ENCODE results near the gene TRERF1. TPM values are rescaled to one million over a fixed set of nuclear protein-coding genes. Genes with fewer than 3 reads are reported as not detected.

Gene TRERF1
- total and polyA plus RNA-seq, 2 of the 4 experiments (the other 2 are of a cell fraction), result 6.3 to 9.9 TPM

GRCh38 chr6:42409581-42409980, 42.1 kb downstream of the TRERF1 start:
- no peak overlapping the region for H4K8ac ChIP-seq (ENCODE audit: low read depth in 2 of 2, low read length in 2 of 2)
- H2BK15ac ChIP-seq (ENCODE audit: low read depth, low read length), result no peak overlapping the region
- dilution Hi-C loops (cut with HindIII; ENCODE audit: low sequenced_read_pairs, unreplicated experiment) (no loop called here), in situ Hi-C loops (cut with MboI; ENCODE audit: low sequenced_read_pairs) (no loop called here), intact Hi-C loops (cut with micrococcal nuclease) (no loop called here)
- H3K4me3 ChIP-seq (ENCODE audit: insufficient read depth, low read depth, low read length), result no peak overlapping the region
- H3K14ac ChIP-seq (replicated peaks; ENCODE audit: low read depth, low read length), result no peak overlapping the region
- H3K4ac ChIP-seq (ENCODE audit: low read depth, low read length), result no peak overlapping the region
- H2BK20ac ChIP-seq (ENCODE audit: low read depth, low read length), result no peak overlapping the region
- no peak overlapping the region for H2AK9ac ChIP-seq (replicated peaks; ENCODE audit: low read depth, low read length, poor library complexity)
- H3K56ac ChIP-seq (ENCODE audit: extremely low read depth, insufficient read depth, low read length), result no peak overlapping the region
- no peak overlapping the region for H3K27ac ChIP-seq (ENCODE audit: insufficient read depth, low read length)
- no peak for ATAC-seq (ENCODE audit: low read depth)
- no peak for TF ChIP-seq CEBPB (IDR thresholded peaks at IDR 0.05; ENCODE audit: low read depth, low read length)
- TF ChIP-seq, protein P1, sequence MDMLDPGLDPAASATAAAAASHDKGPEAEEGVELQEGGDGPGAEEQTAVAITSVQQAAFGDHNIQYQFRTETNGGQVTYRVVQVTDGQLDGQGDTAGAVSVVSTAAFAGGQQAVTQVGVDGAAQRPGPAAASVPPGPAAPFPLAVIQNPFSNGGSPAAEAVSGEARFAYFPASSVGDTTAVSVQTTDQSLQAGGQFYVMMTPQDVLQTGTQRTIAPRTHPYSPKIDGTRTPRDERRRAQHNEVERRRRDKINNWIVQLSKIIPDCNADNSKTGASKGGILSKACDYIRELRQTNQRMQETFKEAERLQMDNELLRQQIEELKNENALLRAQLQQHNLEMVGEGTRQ (IDR thresholded peaks at IDR 0.05; ENCODE audit: low read depth, low read length), result no peak
- TF ChIP-seq RAD21 (IDR thresholded peaks at IDR 0.05; ENCODE audit: low read length), result no peak
- no peak for TF ChIP-seq CTCF (conservative IDR thresholded peaks at IDR 0.05; ENCODE audit: low read depth, low read length)
- no peak for TF ChIP-seq MAZ (IDR thresholded peaks at IDR 0.05; ENCODE audit: borderline replicate concordance, low read depth, low read length)
- TF ChIP-seq FOS (IDR thresholded peaks at IDR 0.05; ENCODE audit: low read depth, low read length), result no peak
- TF ChIP-seq ELK1 (IDR thresholded peaks at IDR 0.05; ENCODE audit: borderline replicate concordance, low read depth, low read length), result no peak
- no peak for TF ChIP-seq MXI1 (IDR thresholded peaks at IDR 0.05; ENCODE audit: borderline replicate concordance, low read depth, low read length)
- no peak for TF ChIP-seq BHLHE40 (IDR thresholded peaks at IDR 0.05; ENCODE audit: low read depth, low read length)
- TF ChIP-seq RFX5 (IDR thresholded peaks at IDR 0.05; ENCODE audit: low read depth, low read length), result no peak
- TF ChIP-seq SMC3 (IDR thresholded peaks at IDR 0.05; ENCODE audit: low read depth, low read length), result no peak
- no peaks in the 10 kb centered on the region for H3K27me3 ChIP-seq (ENCODE audit: control insufficient read depth, insufficient read depth, low read length)
- no peak overlapping the region for H2BK120ac ChIP-seq (ENCODE audit: low read depth, low read length)
- H3K9ac ChIP-seq (ENCODE audit: low read depth, low read length), result no peak overlapping the region
- no peak overlapping the region for H3K18ac ChIP-seq (ENCODE audit: low read depth, low read length)
- no peak overlapping the region for H2AK5ac ChIP-seq (ENCODE audit: low read depth, low read length)
- BruUV-seq (replicated peaks), result no TSS peak
- peaks cover 18% of the 10 kb centered on the region for H3K4me1 ChIP-seq (ENCODE audit: control insufficient read depth, insufficient read depth, low read length)
- peaks cover 56% of the 10 kb centered on the region for H4K20me1 ChIP-seq (ENCODE audit: insufficient read depth, low read length)
- DNase-seq, result no peak
- H2AFZ ChIP-seq (replicated peaks; ENCODE audit: low read length, poor library complexity), result no peak overlapping the region
- no peak overlapping the region for H2BK5ac ChIP-seq (ENCODE audit: low read depth, low read length, poor library complexity, severe bottlenecking)
- no peak overlapping the region for H4K91ac ChIP-seq (ENCODE audit: insufficient read depth, low read depth, low read length)
- H3K9me3 ChIP-seq (ENCODE audit: control insufficient read depth, insufficient read depth, low read length), result no peaks in the 10 kb centered on the region
- no CpG with 5 or more reads among the region's 2 CpGs for WGBS, 2 experiments (ENCODE audit: extremely low coverage in 2 of 2, insufficient read length in 1 of 2)
- POLR2A ChIA-PET (ENCODE audit: unreplicated experiment), result no interaction called here
- H3K79me1 ChIP-seq (ENCODE audit: low read depth in 1 of 2, low read length in 2 of 2), result peaks cover 55 to 75% of the 10 kb centered on the region in 2 experiments
- H3K23ac ChIP-seq (ENCODE audit: low read depth, low read length), result no peak overlapping the region
- no peaks in the 10 kb centered on the region for H3K36me3 ChIP-seq (ENCODE audit: control insufficient read depth, insufficient read depth, low read length)
- CTCF ChIA-PET, result no interaction called here
- no peak overlapping the region for H4K5ac ChIP-seq (ENCODE audit: low read depth, low read length)
- no peak overlapping the region for H3K4me2 ChIP-seq (ENCODE audit: low read depth, low read length)
- peaks cover 38% of the 10 kb centered on the region for H3K9me1 ChIP-seq (ENCODE audit: insufficient read depth, low read length)

Measured in IMR-90 (cell line).